Type B pancreatic cell (in vitro differentiated cells): Measurements from ENCODE around the gene STOML1. TPM values are rescaled to one million over a fixed set of nuclear protein-coding genes. Genes with fewer than 3 reads are reported as not detected.

Experiments used
- DNase-seq: peaks from one replicate; pipeline ENCODE4 v3.0.0; 2021; ENCODE audit warnings: mixed read lengths; ENCODE audit not compliant: unreplicated experiment; ENCODE audit errors: extremely low spot score
- H3K27ac Mint-ChIP-seq: 2 replicates; pipeline ENCODE4 v1.8.0; 2021; ENCODE audit warnings: mild to moderate bottlenecking, mixed read lengths
- H3K27me3 Mint-ChIP-seq: 2 replicates; pipeline ENCODE4 v1.8.0; 2021; ENCODE audit warnings: mixed read lengths
- H3K36me3 Mint-ChIP-seq: 2 replicates; pipeline ENCODE4 v1.8.0; 2021; ENCODE audit warnings: mixed read lengths
- H3K4me1 Mint-ChIP-seq: one replicate; pipeline ENCODE4 v1.8.0; 2021; ENCODE audit warnings: mixed read lengths; ENCODE audit not compliant: unreplicated experiment
- H3K4me3 Mint-ChIP-seq: 2 replicates; pipeline ENCODE4 v1.8.0; 2021; ENCODE audit warnings: mild to moderate bottlenecking, mixed read lengths
- H3K9me3 Mint-ChIP-seq: 2 replicates; pipeline ENCODE4 v1.8.0; 2021; ENCODE audit warnings: mixed read lengths
- CTCF ChIP-seq: fragments of 200-600 bp; sonication (generic); conservative IDR thresholded peaks from 2 replicates; pipeline ENCODE4 v1.5.0; 2021; ENCODE audit warnings: antibody characterized with exemption, mild to moderate bottlenecking
- total RNA-seq: library from RNA; stranded (reverse); gene quantifications from 2 replicates; pipeline ENCODE4 v1.2.1, GENCODE V29; 2021; ENCODE audit warnings: low replicate concordance

STOML1 gene
- total RNA-seq, 1 donor from 2014 or later = 10.4 TPM

- H3K27ac Mint-ChIP-seq = no peak overlapping the region
Observed at GRCh38 chr15:73988445-73988969, 3.6 kb downstream of the STOML1 start.

DNA sequence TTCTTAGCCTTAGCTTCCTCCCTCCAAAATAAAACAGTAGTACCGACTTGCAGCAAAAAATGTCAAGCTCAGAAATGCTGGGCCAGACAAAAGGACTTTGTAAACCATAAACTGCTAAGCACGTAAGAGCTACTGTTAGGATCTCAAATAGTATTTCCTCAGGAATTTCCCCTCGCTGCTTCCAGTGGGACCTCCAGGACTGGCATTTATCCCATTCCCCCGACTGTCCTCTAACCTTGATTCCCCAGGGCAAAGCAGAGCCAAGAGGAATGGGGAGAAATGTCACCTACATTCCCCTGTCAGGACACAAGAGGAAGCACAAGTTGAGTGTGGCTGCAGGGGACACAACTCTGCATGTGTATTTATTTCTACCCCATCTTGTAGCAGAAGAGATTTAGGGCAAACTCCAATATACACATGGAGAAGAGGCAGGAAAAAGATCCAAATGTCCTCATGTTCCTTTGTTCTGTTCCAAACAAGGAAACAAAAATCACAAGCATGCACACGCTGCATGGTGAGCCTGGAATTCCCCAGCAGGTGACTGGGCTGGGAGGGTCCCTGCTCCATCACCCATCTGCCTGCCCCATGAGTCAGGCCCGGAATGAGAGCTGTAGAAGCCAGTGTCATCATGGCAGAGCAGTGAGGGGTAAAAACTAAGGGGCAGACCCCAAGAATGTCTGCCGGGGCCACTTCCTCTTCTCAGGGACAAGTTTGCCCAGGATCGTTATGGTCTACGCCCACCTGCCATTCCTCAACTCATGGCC, 4.2 kb downstream of the STOML1 start:
- no peak for DNase-seq
- H3K9me3 Mint-ChIP-seq = no peaks in the 10 kb centered on the region
- no peak overlapping the region for H3K27ac Mint-ChIP-seq
- no peak for TF ChIP-seq CTCF
- no peaks in the 10 kb centered on the region for H3K27me3 Mint-ChIP-seq
- H3K36me3 Mint-ChIP-seq = peaks cover 5% of the 10 kb centered on the region
- H3K4me3 Mint-ChIP-seq = no peak overlapping the region
- H3K4me1 Mint-ChIP-seq = peaks cover 17% of the 10 kb centered on the region

More at GRCh38 chr15:73988445-73988969, 3.6 kb downstream of the STOML1 start:
- H3K27me3 Mint-ChIP-seq = no peaks in the 10 kb centered on the region
- DNase-seq = no peak
- no peak for TF ChIP-seq CTCF
- no peak overlapping the region for H3K4me3 Mint-ChIP-seq
- H3K9me3 Mint-ChIP-seq = no peaks in the 10 kb centered on the region
- H3K36me3 Mint-ChIP-seq = peaks cover 5% of the 10 kb centered on the region
- H3K4me1 Mint-ChIP-seq = peaks cover 17% of the 10 kb centered on the region

DNA sequence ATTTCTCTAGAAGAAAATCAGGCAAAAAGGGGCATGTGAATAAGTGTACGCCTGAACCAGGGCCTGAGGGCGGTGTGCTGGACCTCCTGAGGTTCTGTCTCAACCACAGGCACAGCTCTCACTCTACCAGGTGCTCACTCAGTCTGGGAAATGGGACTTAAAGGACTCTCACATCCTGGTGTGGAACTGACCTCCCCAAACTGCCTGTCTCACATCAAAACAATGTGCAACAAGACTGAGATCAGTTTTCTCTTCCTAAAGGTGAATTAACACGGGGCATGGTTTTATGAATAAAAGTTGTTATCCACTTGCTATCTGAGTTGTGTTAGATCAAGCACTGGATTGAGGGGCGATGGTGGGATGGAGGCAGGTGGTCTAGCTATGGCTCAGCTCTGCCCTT, 4.8 kb downstream of the STOML1 start:
- H3K27ac Mint-ChIP-seq = no peak overlapping the region

GRCh38 chr15:73986776-73987056, 5.4 kb downstream of the STOML1 start:
- H3K36me3 Mint-ChIP-seq = peaks cover 5% of the 10 kb centered on the region
- H3K4me1 Mint-ChIP-seq = peaks cover 17% of the 10 kb centered on the region
- TF ChIP-seq CTCF = no peak
- H3K4me3 Mint-ChIP-seq = no peak overlapping the region
- H3K9me3 Mint-ChIP-seq = no peaks in the 10 kb centered on the region
- no peaks in the 10 kb centered on the region for H3K27me3 Mint-ChIP-seq
- DNase-seq = no peak
- H3K27ac Mint-ChIP-seq = no peak overlapping the region

More for the DNA sequence above, 4.8 kb downstream of the STOML1 start:
- DNase-seq = no peak
- peaks cover 5% of the 10 kb centered on the region for H3K36me3 Mint-ChIP-seq
- H3K9me3 Mint-ChIP-seq = no peaks in the 10 kb centered on the region
- peaks cover 13% of the 10 kb centered on the region for H3K4me1 Mint-ChIP-seq
- H3K4me3 Mint-ChIP-seq = no peak overlapping the region
- no peaks in the 10 kb centered on the region for H3K27me3 Mint-ChIP-seq
- TF ChIP-seq CTCF = no peak

DNA sequence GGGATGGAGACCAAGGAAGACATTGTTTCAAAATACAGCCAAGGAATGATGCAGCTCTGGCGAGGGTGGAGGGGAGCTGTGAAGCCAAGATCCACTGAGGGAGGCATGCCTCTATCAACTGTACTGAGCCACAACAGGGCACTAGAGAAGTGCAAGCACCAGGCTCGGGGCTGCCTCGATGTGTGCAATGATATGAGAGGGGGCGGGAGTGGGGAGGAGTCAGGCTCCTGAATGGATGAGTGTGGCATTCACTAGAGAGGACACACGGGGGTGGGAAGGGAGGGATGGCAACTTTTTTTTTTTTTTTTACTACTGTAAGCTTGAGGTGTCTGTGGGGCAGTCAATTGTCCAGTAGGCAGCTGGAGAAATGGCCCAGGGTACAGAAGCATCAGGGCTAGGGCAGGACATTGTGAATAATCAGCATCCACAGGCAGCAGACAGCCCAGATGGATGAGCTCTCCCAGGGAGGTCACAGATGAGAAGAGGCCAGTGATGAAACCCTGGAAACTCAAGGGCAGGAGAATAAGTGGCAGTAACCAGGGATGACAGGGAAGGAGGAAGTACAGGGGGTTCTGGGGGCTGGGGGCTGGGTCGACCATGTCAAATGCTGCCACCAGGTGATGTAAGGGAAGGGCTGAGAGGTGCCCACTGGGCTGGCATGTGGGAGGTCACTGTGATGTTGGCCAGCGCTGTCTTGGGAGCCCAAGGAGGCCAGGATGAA, 5.9 kb downstream of the STOML1 start:
- DNase-seq = no peak
- H3K27ac Mint-ChIP-seq = no peak overlapping the region
- H3K4me1 Mint-ChIP-seq = peaks cover 17% of the 10 kb centered on the region
- peaks cover 5% of the 10 kb centered on the region for H3K36me3 Mint-ChIP-seq
- no peaks in the 10 kb centered on the region for H3K27me3 Mint-ChIP-seq
- no peak for TF ChIP-seq CTCF
- peak overlapping the region; percentile 38 for H3K4me3 Mint-ChIP-seq
- no peaks in the 10 kb centered on the region for H3K9me3 Mint-ChIP-seq
